GM18861 (cell line): ENCODE measurements around the gene MLKL.

Experiments
- ATAC-seq: cut with Tn5 transposase; IDR thresholded peaks from one replicate; pipeline ENCODE4 v1.9.1; 2021; ENCODE audit not compliant: unreplicated experiment

Gene MLKL

GRCh38 chr16:74652249-74652648 is 48.4 kb downstream of the MLKL start:
- ATAC-seq, result no peak

GRCh38 chr16:74651841-74652240 is 48.8 kb downstream of the MLKL start:
- ATAC-seq, result no peak

- no peak for ATAC-seq
Measured at GRCh38 chr16:74650966-74651567, 49.6 kb downstream of the MLKL start.

GRCh38 chr16:74649839-74650504 is 50.7 kb downstream of the MLKL start:
- no peak for ATAC-seq

GRCh38 chr16:74641969-74642368 is 58.7 kb downstream of the MLKL start:
- ATAC-seq, result no peak

GRCh38 chr16:74637742-74638453 is 62.8 kb downstream of the MLKL start:
- ATAC-seq, result no peak

GRCh38 chr16:74635303-74635702 is 65.4 kb downstream of the MLKL start:
- ATAC-seq, result no peak

- ATAC-seq, result no peak
Measured at GRCh38 chr16:74633686-74634085, 67.0 kb downstream of the MLKL start.

GRCh38 chr16:74627506-74628220 is 73.0 kb downstream of the MLKL start:
- no peak for ATAC-seq

- ATAC-seq, result no peak
Measured at GRCh38 chr16:74626741-74627416, 73.8 kb downstream of the MLKL start.

GRCh38 chr16:74625500-74626350 is 74.9 kb downstream of the MLKL start:
- no peak for ATAC-seq

- no peak for ATAC-seq
Measured at GRCh38 chr16:74623839-74624235, 76.8 kb downstream of the MLKL start.

GRCh38 chr16:74623214-74623838 is 77.3 kb downstream of the MLKL start:
- ATAC-seq, result no peak

GRCh38 chr16:74622005-74622404 is 78.7 kb downstream of the MLKL start:
- no peak for ATAC-seq
